ENCODE measurements around the gene SCN9A. TPM values are rescaled to one million over a fixed set of nuclear protein-coding genes. Genes with fewer than 3 reads are reported as not detected.
"Not testable (repeated sequence)": the region's sequence is repeated elsewhere in the genome, so short reads cannot be mapped to it uniquely, and the experiment has no call there.

The SCN9A gene
- total RNA-seq, 1 experiment from 2014 or later, result 1.3 TPM

DNA sequence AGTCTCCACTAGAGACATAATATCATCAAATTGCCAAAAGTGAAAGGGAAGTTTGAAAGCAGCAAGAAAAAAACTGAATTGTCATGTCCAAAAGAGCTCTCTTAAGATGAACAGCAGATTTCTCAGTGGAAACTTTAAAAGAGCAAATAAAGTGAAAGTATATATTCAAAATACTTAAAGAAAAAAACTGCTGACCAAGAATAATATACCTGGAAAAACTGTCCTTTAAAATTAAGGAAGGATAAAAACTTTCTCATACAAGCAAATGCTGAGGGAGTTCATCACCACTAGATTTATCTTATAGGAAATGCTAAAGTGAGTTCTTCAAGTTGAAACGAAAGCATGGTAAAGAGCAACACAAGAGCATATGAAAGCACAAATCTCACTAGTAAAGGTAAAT is 164.7 kb downstream of the SCN9A start:
- H2AK5ac ChIP-seq (ENCODE audit: insufficient read length, low read length), result no peak overlapping the region
- no peaks in the 10 kb centered on the region for H3K79me2 ChIP-seq (ENCODE audit: insufficient read depth, low read length)
- H2BK20ac ChIP-seq (ENCODE audit: low read depth, low read length, poor library complexity, severe bottlenecking), result no peak overlapping the region
- no peak overlapping the region for H2AFZ ChIP-seq (ENCODE audit: low read length)
- no peaks in the 10 kb centered on the region for H3K23me2 ChIP-seq (ENCODE audit: insufficient read length, low read depth, low read length, poor library complexity, severe bottlenecking)
- no peak overlapping the region for H2BK12ac ChIP-seq (ENCODE audit: insufficient read length, low read depth, low read length)
- WGBS (ENCODE audit: extremely low coverage, insufficient read length, low lambda C conversion rate), result no CpG with 5 or more reads among the region's 1 CpG
- no peak overlapping the region for H3K56ac ChIP-seq (ENCODE audit: insufficient read length, low read depth, low read length)
- H3K14ac ChIP-seq (ENCODE audit: insufficient read depth, low read length), result no peak overlapping the region
- no peak overlapping the region for H3K23ac ChIP-seq (ENCODE audit: insufficient read length, low read depth, low read length)
- H3K4me3 Mint-ChIP-seq, result no peak overlapping the region
- H4K91ac ChIP-seq (ENCODE audit: insufficient read length, low read depth, low read length), result no peak overlapping the region
- H4K5ac ChIP-seq (ENCODE audit: insufficient read length, low read depth, low read length), result no peak overlapping the region
- H3K4me1 ChIP-seq (ENCODE audit: insufficient read depth, low read length), result no peaks in the 10 kb centered on the region
- no peak for DNase-seq
- peaks cover 0 to 3% (median 0%) of the 10 kb centered on the region in 3 experiments; a peak in 1 of 7 replicates for H3K36me3 Mint-ChIP-seq (ENCODE audit: insufficient read depth in 1 of 3, low read depth in 3 of 3)
- H2BK120ac ChIP-seq (ENCODE audit: low read depth, low read length, poor library complexity, severe bottlenecking), result no peak overlapping the region
- TF ChIP-seq, protein P1, sequence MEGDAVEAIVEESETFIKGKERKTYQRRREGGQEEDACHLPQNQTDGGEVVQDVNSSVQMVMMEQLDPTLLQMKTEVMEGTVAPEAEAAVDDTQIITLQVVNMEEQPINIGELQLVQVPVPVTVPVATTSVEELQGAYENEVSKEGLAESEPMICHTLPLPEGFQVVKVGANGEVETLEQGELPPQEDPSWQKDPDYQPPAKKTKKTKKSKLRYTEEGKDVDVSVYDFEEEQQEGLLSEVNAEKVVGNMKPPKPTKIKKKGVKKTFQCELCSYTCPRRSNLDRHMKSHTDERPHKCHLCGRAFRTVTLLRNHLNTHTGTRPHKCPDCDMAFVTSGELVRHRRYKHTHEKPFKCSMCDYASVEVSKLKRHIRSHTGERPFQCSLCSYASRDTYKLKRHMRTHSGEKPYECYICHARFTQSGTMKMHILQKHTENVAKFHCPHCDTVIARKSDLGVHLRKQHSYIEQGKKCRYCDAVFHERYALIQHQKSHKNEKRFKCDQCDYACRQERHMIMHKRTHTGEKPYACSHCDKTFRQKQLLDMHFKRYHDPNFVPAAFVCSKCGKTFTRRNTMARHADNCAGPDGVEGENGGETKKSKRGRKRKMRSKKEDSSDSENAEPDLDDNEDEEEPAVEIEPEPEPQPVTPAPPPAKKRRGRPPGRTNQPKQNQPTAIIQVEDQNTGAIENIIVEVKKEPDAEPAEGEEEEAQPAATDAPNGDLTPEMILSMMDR (conservative IDR thresholded peaks at IDR 0.05), result no peak
- no peaks in the 10 kb centered on the region for H3K27me3 Mint-ChIP-seq (ENCODE audit: low read depth)
- no peak overlapping the region for H3K18ac ChIP-seq (ENCODE audit: insufficient read length, low read depth, low read length)
- no peak overlapping the region for H2BK15ac ChIP-seq (ENCODE audit: low read depth, low read length)
- H4K8ac ChIP-seq (replicated peaks; ENCODE audit: insufficient read length, low read depth, low read length), result no peak overlapping the region
- no peak overlapping the region for H3K27ac Mint-ChIP-seq
- no peak overlapping the region for H2BK5ac ChIP-seq (ENCODE audit: insufficient read length, low read length)
- no peak overlapping the region for H3K4me2 ChIP-seq (ENCODE audit: insufficient read depth, insufficient read length, low read length)
- H3K9me3 Mint-ChIP-seq, result peaks cover 8 to 12% of the 10 kb centered on the region in 2 experiments
- H3K79me1 ChIP-seq (ENCODE audit: insufficient read depth, low read depth, low read length, poor library complexity, severe bottlenecking), result no peaks in the 10 kb centered on the region
- no peaks in the 10 kb centered on the region for H3K9me3 ChIP-seq (ENCODE audit: control insufficient read depth, low read depth, low read length)
- no peak overlapping the region for H3K27ac ChIP-seq (ENCODE audit: insufficient read length, low read depth, low read length)
- no peaks in the 10 kb centered on the region for H3K4me1 Mint-ChIP-seq
- H3T11ph ChIP-seq (ENCODE audit: low read length), result no peak overlapping the region
- no peaks in the 10 kb centered on the region for H3K27me3 ChIP-seq (ENCODE audit: insufficient read depth, low read length)
- H3K9ac ChIP-seq (ENCODE audit: extremely low read depth, insufficient read length, low read length), result no peak overlapping the region
- H4K20me1 ChIP-seq (ENCODE audit: control insufficient read depth, insufficient read depth, insufficient read length), result no peaks in the 10 kb centered on the region
- H3K4ac ChIP-seq (ENCODE audit: low read depth, low read length), result no peak overlapping the region

DNA sequence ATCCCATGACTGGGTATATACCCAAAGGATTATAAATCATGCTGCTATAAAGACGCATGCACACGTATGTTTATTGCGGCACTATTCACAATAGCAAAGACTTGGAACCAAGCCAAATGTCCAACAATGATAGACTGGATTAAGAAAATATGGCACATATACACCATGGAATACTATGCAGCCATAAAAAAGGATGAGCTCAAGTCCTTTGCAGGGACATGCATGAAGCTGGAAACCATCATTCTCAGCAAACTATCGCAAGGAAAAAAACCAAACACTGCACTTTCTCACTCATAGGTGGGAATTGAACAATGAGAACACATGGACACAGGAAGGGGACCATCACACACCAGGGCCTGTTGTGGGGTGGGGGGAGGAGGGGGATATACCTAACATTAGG is 165.8 kb downstream of the SCN9A start:
- not testable (repeated sequence) for H4K8ac ChIP-seq (replicated peaks; ENCODE audit: insufficient read length, low read depth, low read length); H3K9me3 ChIP-seq (ENCODE audit: control insufficient read depth, low read depth, low read length); H3K4ac ChIP-seq (ENCODE audit: low read depth, low read length); H3K4me1 ChIP-seq (ENCODE audit: insufficient read depth, low read length); H3K14ac ChIP-seq (ENCODE audit: insufficient read depth, low read length); H3K18ac ChIP-seq (ENCODE audit: insufficient read length, low read depth, low read length); H3K9ac ChIP-seq (ENCODE audit: extremely low read depth, insufficient read length, low read length); H3K4me2 ChIP-seq (ENCODE audit: insufficient read depth, insufficient read length, low read length); H2BK120ac ChIP-seq (ENCODE audit: low read depth, low read length, poor library complexity, severe bottlenecking); DNase-seq; H3K27me3 Mint-ChIP-seq (ENCODE audit: low read depth); H3T11ph ChIP-seq (ENCODE audit: low read length); H2BK20ac ChIP-seq (ENCODE audit: low read depth, low read length, poor library complexity, severe bottlenecking); H3K27me3 ChIP-seq (ENCODE audit: insufficient read depth, low read length); H4K20me1 ChIP-seq (ENCODE audit: control insufficient read depth, insufficient read depth, insufficient read length); H3K36me3 Mint-ChIP-seq (ENCODE audit: insufficient read depth in 1 of 3, low read depth in 3 of 3); H2AK5ac ChIP-seq (ENCODE audit: insufficient read length, low read length); H3K27ac ChIP-seq (ENCODE audit: insufficient read length, low read depth, low read length); H3K79me2 ChIP-seq (ENCODE audit: insufficient read depth, low read length); H2BK12ac ChIP-seq (ENCODE audit: insufficient read length, low read depth, low read length); H3K23ac ChIP-seq (ENCODE audit: insufficient read length, low read depth, low read length); H3K23me2 ChIP-seq (ENCODE audit: insufficient read length, low read depth, low read length, poor library complexity, severe bottlenecking); H3K56ac ChIP-seq (ENCODE audit: insufficient read length, low read depth, low read length); H3K4me1 Mint-ChIP-seq; H3K4me3 Mint-ChIP-seq; H2BK15ac ChIP-seq (ENCODE audit: low read depth, low read length); H2AFZ ChIP-seq (ENCODE audit: low read length); H4K5ac ChIP-seq (ENCODE audit: insufficient read length, low read depth, low read length); H2BK5ac ChIP-seq (ENCODE audit: insufficient read length, low read length); H3K79me1 ChIP-seq (ENCODE audit: insufficient read depth, low read depth, low read length, poor library complexity, severe bottlenecking); H4K91ac ChIP-seq (ENCODE audit: insufficient read length, low read depth, low read length); H3K27ac Mint-ChIP-seq
- peaks cover 6 to 13% of the 10 kb centered on the region in 2 experiments; a peak in 4 of 5 replicates for H3K9me3 Mint-ChIP-seq
- no CpG with 5 or more reads among the region's 4 CpGs for WGBS (ENCODE audit: extremely low coverage, insufficient read length, low lambda C conversion rate)

Data from H9 (cell line).